Neural cell (in vitro differentiated cells): ENCODE measurements around the gene RAB18.

ENCODE experiments used
- EP300 ChIP-seq: fragments of 450-650 bp; conservative IDR thresholded peaks from 2 replicates; pipeline ENCODE4 v1.6.1; 2014; ENCODE audit warnings: antibody characterized with exemption, mild to moderate bottlenecking, moderate library complexity; ENCODE audit not compliant: poor library complexity, severe bottlenecking
- EZH2 ChIP-seq: fragments of 200-600, 300-800 bp; shearing (Covaris generic), sonication (generic); IDR thresholded peaks from 2 replicates; pipeline ENCODE4 v1.6.1; 2014; ENCODE audit warnings: antibody characterized with exemption, low read length, borderline replicate concordance, mild to moderate bottlenecking; ENCODE audit not compliant: insufficient read depth, poor library complexity, severe bottlenecking
- POLR2AphosphoS5 ChIP-seq: IDR thresholded peaks from 2 replicates; pipeline ENCODE4 v1.6.1; 2012
- RAD21 ChIP-seq: fragments of 450-650 bp; conservative IDR thresholded peaks from 2 replicates; pipeline ENCODE4 v1.6.1; 2014; ENCODE audit warnings: antibody characterized with exemption, mild to moderate bottlenecking, moderate library complexity
- REST ChIP-seq: IDR thresholded peaks from 2 replicates; pipeline ENCODE4 v1.6.1; 2012; ENCODE audit warnings: borderline replicate concordance
- SMC3 ChIP-seq: fragments of 450-650 bp; conservative IDR thresholded peaks from 2 replicates; pipeline ENCODE4 v1.6.1; 2014; ENCODE audit warnings: antibody characterized with exemption, mild to moderate bottlenecking, moderate library complexity; ENCODE audit not compliant: poor library complexity
- TAF1 ChIP-seq: IDR thresholded peaks from 2 replicates; pipeline ENCODE4 v1.6.1; 2012; ENCODE audit warnings: low read depth
- TF ChIP-seq, protein P1 (sequence below): fragments of 450-650 bp; IDR thresholded peaks from 2 replicates; pipeline ENCODE4 v1.5.1; 2014; ENCODE audit warnings: antibody characterized with exemption, mild to moderate bottlenecking, moderate library complexity; ENCODE audit not compliant: poor library complexity, severe bottlenecking

GRCh38 chr10:27482984-27483956 is 20.8 kb upstream of the RAB18 start:
- no peak for TF ChIP-seq RAD21
- TF ChIP-seq, protein P1, sequence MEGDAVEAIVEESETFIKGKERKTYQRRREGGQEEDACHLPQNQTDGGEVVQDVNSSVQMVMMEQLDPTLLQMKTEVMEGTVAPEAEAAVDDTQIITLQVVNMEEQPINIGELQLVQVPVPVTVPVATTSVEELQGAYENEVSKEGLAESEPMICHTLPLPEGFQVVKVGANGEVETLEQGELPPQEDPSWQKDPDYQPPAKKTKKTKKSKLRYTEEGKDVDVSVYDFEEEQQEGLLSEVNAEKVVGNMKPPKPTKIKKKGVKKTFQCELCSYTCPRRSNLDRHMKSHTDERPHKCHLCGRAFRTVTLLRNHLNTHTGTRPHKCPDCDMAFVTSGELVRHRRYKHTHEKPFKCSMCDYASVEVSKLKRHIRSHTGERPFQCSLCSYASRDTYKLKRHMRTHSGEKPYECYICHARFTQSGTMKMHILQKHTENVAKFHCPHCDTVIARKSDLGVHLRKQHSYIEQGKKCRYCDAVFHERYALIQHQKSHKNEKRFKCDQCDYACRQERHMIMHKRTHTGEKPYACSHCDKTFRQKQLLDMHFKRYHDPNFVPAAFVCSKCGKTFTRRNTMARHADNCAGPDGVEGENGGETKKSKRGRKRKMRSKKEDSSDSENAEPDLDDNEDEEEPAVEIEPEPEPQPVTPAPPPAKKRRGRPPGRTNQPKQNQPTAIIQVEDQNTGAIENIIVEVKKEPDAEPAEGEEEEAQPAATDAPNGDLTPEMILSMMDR: no peak
- TF ChIP-seq POLR2AphosphoS5: no peak
- TF ChIP-seq SMC3: no peak
- no peak for TF ChIP-seq EZH2
- no peak for TF ChIP-seq TAF1
- TF ChIP-seq EP300: no peak
- no peak for TF ChIP-seq REST
